ENCODE results near the gene ADPRHL1.

- no peak for TF ChIP-seq ZNF274 (IDR thresholded peaks at IDR 0.05; ENCODE audit: low read depth, low read length)
- no peak for TF ChIP-seq SUZ12 (IDR thresholded peaks at IDR 0.05; ENCODE audit: extremely low read depth, insufficient read depth, insufficient read length)
- TF ChIP-seq YY1 (IDR thresholded peaks at IDR 0.05; ENCODE audit: insufficient read depth, insufficient read length) = no peak
These were observed 16.8 kb upstream of the ADPRHL1 start for GRCh38 chr13:113470073-113470472.
